D721Med (cell line): Measurements from ENCODE around the gene CTTN.

Source experiments
- DNase-seq: peaks from one replicate; pipeline ENCODE4 v3.0.0; 2011; ENCODE audit warnings: low spot score; ENCODE audit not compliant: insufficient read length
- FAIRE-seq: peaks from 2 replicates; lab custom pipeline; 2011; peaks lifted over from hg19 to GRCh38; lab: Jason Lieb, UNC
- CTCF ChIP-seq: IDR thresholded peaks from 2 replicates; pipeline ENCODE4 v1.5.1; 2012; ENCODE audit warnings: mild to moderate bottlenecking, control low read depth; ENCODE audit not compliant: insufficient read depth; ENCODE audit errors: missing control alignments

Gene CTTN

GRCh38 chr11:70415191-70415590 lies 16.9 kb downstream of the CTTN start:
- no peak for DNase-seq
- no peak for TF ChIP-seq CTCF
- FAIRE-seq: no peak

DNA sequence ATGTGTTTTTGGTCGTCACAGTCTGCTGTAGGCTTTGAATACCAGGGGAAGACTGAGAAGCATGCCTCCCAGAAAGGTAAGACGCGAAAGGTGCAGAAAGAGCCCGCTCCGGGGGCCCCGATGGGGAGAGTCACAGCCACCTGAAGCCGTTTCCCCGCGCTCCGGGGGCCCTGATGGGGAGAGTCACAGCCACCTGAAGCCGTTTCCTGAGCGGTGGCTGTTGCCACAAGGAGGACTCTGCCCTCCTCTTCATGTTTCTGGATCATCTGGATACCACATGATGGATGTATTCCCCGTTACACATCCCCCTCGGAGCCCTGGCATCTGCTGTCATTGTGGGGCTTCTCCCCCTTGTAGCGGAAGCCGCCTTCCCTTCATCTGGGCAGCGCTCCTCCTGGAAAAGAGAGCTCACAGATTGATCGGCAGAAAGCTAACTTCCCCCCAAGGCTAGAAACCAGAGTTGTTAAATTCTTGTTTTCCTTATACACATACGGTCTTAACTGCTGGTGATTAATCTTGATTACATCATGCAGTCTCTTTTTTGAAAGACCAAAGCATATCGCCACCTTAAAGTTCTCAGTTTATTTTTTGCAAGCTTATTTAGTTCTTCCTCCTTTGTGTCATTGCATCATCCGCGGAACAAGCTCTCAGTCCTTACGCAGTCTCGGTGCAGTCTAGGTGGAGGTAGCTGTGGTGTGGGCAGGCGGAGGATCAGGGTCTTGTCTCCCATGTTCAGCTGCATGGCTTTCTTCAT lies 17.5 kb downstream of the CTTN start:
- TF ChIP-seq CTCF: no peak
- no peak for FAIRE-seq
- DNase-seq: no peak

DNA sequence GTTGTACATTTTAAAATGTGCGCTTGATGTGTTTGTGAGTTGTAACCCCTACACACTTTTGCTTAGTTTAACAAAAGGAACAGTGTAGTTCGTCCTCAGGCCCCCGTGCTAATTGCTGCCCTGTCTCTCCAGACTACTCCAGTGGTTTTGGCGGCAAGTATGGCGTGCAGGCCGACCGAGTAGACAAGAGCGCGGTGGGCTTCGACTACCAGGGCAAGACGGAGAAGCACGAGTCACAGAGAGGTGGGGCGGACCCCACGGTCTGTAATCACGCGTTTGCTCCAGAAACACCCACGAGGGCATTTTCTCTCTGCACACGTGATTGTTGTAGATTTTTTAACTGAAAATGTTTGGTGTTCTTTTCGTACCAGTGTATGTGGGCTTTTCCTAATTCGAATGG lies 18.6 kb downstream of the CTTN start:
- FAIRE-seq (no peak), DNase-seq (no peak)
- TF ChIP-seq CTCF: no peak

- TF ChIP-seq CTCF: no peak
- no peak for FAIRE-seq
- no peak for DNase-seq
Measured at GRCh38 chr11:70418130-70418529, 19.8 kb downstream of the CTTN start.

- no peak for FAIRE-seq
Measured at GRCh38 chr11:70419307-70420007, 21.1 kb downstream of the CTTN start.

GRCh38 chr11:70420008-70420464 lies 21.7 kb downstream of the CTTN start:
- TF ChIP-seq CTCF: no peak
- DNase-seq: no peak
- FAIRE-seq: no peak

More at GRCh38 chr11:70419307-70420007, 21.1 kb downstream of the CTTN start:
- no peak for DNase-seq
- no peak for TF ChIP-seq CTCF

DNA sequence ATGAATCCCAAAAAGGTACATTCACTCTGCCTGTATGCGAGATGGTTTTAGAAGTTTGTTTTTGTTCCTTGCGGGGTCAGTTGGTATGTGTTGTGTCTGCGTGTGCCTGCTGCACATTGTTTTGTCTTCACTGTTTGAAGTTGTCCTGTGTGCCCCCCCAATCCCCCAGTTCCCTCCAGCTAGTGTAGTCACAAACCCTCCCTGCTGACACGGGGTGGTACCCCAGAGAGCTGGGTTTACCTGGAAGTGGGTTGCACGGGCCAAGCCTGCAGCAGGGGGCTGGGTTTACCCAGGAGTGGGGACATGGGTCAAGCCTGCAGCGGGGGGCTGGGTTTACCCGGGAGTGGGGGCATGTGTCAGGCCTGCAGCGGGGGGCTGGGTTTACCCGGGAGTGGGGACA lies 22.2 kb downstream of the CTTN start:
- TF ChIP-seq CTCF: no peak
- DNase-seq: no peak
- no peak for FAIRE-seq
